SK-N-SH treated with all-trans-retinoic acid at 6 μM for 48 hours (cell line): ENCODE measurements around the gene CHIC2.

Experiments used
- ATAC-seq: fragments of 200-7000 bp; cut with Tn5 transposase; 3 replicates; pipeline ENCODE4 v1.9.1; 2020; ENCODE audit warnings: mild to moderate bottlenecking, moderate library complexity
- ARNTL ChIP-seq: fragments of 450-650 bp; formaldehyde crosslinking; IDR thresholded peaks from 2 replicates; pipeline ENCODE4 v1.5.0; 2020; ENCODE audit warnings: low read depth, mild to moderate bottlenecking, moderate library complexity, borderline replicate concordance
- BACH2 ChIP-seq: fragments of 250-450 bp; sonication (Bioruptor Pico); IDR thresholded peaks from 2 replicates; pipeline ENCODE4 v1.9.0; 2021; ENCODE audit warnings: mild to moderate bottlenecking, borderline replicate concordance
- CSDC2 ChIP-seq: fragments of 250-450 bp; sonication (Bioruptor Pico); IDR thresholded peaks from 2 replicates; pipeline ENCODE4 v1.5.0; 2020; ENCODE audit warnings: mild to moderate bottlenecking, moderate library complexity
- ESRRG ChIP-seq: fragments of 250-450 bp; sonication (Bioruptor Pico); IDR thresholded peaks from 2 replicates; pipeline ENCODE4 v1.6.1; 2021; ENCODE audit warnings: mild to moderate bottlenecking
- GLIS3 ChIP-seq: fragments of 250-450 bp; sonication (Bioruptor Pico); IDR thresholded peaks from 2 replicates; pipeline ENCODE4 v1.5.0; 2020; ENCODE audit warnings: mild to moderate bottlenecking, moderate library complexity
- ISL1 ChIP-seq: fragments of 250-450 bp; sonication (Bioruptor Pico); IDR thresholded peaks from 2 replicates; pipeline ENCODE4 v2.1.2; 2022; ENCODE audit warnings: mild to moderate bottlenecking, moderate library complexity
- OSR1 ChIP-seq: fragments of 250-450 bp; sonication (Bioruptor Pico); IDR thresholded peaks from 2 replicates; pipeline ENCODE4 v1.8.0; 2022; ENCODE audit warnings: moderate library complexity, mild to moderate bottlenecking, inconsistent platforms
- RARB ChIP-seq: fragments of 250-450 bp; sonication (Bioruptor Pico); IDR thresholded peaks from 2 replicates; pipeline ENCODE4 v1.8.0; 2021; ENCODE audit warnings: mild to moderate bottlenecking, moderate library complexity
- SNAI2 ChIP-seq: fragments of 250-450 bp; sonication (Bioruptor Pico); IDR thresholded peaks from 2 replicates; pipeline ENCODE4 v1.5.0; 2020; ENCODE audit warnings: mild to moderate bottlenecking, moderate library complexity
- TCF4 ChIP-seq: fragments of 250-450 bp; sonication (Bioruptor Pico); IDR thresholded peaks from 2 replicates; pipeline ENCODE4 v1.8.0; 2021; ENCODE audit warnings: mild to moderate bottlenecking, moderate library complexity, borderline replicate concordance
- TOX ChIP-seq: fragments of 250-450 bp; sonication (Bioruptor Pico); IDR thresholded peaks from 2 replicates; pipeline ENCODE4 v1.8.0; 2021; ENCODE audit warnings: mild to moderate bottlenecking, moderate library complexity, borderline replicate concordance
- ZC3H10 ChIP-seq: fragments of 250-450 bp; sonication (Bioruptor Pico); IDR thresholded peaks from 2 replicates; pipeline ENCODE4 v1.5.1; 2021; ENCODE audit warnings: mild to moderate bottlenecking, moderate library complexity
- ZFP3 ChIP-seq: fragments of 250-450 bp; sonication (Bioruptor Pico); IDR thresholded peaks from 2 replicates; pipeline ENCODE4 v1.5.0; 2020; ENCODE audit warnings: mild to moderate bottlenecking, moderate library complexity
- ZFP30 ChIP-seq: fragments of 450-650 bp; formaldehyde crosslinking; IDR thresholded peaks from 2 replicates; pipeline ENCODE4 v1.5.0; 2022; ENCODE audit warnings: mild to moderate bottlenecking, moderate library complexity
- ZNF565 ChIP-seq: fragments of 450-650 bp; formaldehyde crosslinking; conservative IDR thresholded peaks from 2 replicates; pipeline ENCODE4 v1.5.0; 2020; ENCODE audit warnings: low read depth, mild to moderate bottlenecking, moderate library complexity
- ZNF70 ChIP-seq: fragments of 450-650 bp; formaldehyde crosslinking; IDR thresholded peaks from 2 replicates; pipeline ENCODE4 v1.5.0; 2020; ENCODE audit warnings: mild to moderate bottlenecking, moderate library complexity
- ZNF8 ChIP-seq: fragments of 450-650 bp; formaldehyde crosslinking; IDR thresholded peaks from 2 replicates; pipeline ENCODE4 v1.5.0; 2020; ENCODE audit warnings: mild to moderate bottlenecking, moderate library complexity
- TF ChIP-seq, protein P1 (sequence below): fragments of 250-450 bp; sonication (Bioruptor Pico); IDR thresholded peaks from 2 replicates; pipeline ENCODE4 v1.8.0; 2021; ENCODE audit warnings: low read depth, mild to moderate bottlenecking, moderate library complexity, borderline replicate concordance
- TF ChIP-seq, protein P2 (sequence below): fragments of 250-450 bp; sonication (Bioruptor Pico); IDR thresholded peaks from 2 replicates; pipeline ENCODE4 v1.5.1; 2021; ENCODE audit warnings: mild to moderate bottlenecking, moderate library complexity
- TF ChIP-seq, protein P3 (sequence below): fragments of 250-450 bp; sonication (Bioruptor Pico); IDR thresholded peaks from 2 replicates; pipeline ENCODE4 v1.8.0; 2020; ENCODE audit warnings: mild to moderate bottlenecking, moderate library complexity, borderline replicate concordance
- TF ChIP-seq, protein P4 (sequence below): fragments of 250-450 bp; sonication (Bioruptor Pico); IDR thresholded peaks from 2 replicates; pipeline ENCODE4 v1.5.0; 2020; ENCODE audit warnings: mild to moderate bottlenecking, moderate library complexity
- TF ChIP-seq, protein P5 (sequence below): fragments of 250-450 bp; sonication (Bioruptor Pico); IDR thresholded peaks from 2 replicates; pipeline ENCODE4 v1.5.1; 2020; ENCODE audit warnings: low read depth, mild to moderate bottlenecking, moderate library complexity

The CHIC2 gene

DNA sequence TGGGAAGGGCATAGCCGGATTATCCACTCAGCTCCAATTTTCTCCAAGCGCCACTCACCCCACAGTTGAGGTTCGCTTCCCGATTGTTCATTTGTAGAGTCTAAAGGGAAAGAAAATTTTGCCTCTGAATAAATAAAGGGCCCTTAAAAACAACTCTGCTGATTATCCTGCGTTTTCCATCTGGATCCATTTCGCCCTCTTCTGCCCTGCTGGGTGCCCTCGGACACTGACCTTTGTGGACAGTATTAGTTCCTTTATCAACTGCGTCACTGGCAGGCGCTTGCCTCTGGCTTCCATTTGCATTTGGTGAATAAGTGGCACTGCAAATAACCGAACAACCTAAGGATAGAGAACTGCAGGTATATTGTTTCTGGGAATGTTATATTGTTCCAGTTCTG lies 45.6 kb upstream of the CHIC2 start:
- no peak for TF ChIP-seq ZNF565 (CRISPR knock-in tag)
- no peak for TF ChIP-seq ZC3H10 (CRISPR knock-in tag)
- TF ChIP-seq BACH2 (CRISPR knock-in tag): no peak
- TF ChIP-seq ZNF70: no peak
- TF ChIP-seq ZNF8 (CRISPR knock-in tag): no peak
- TF ChIP-seq TOX (CRISPR knock-in tag): no peak
- no peak for TF ChIP-seq TCF4 (CRISPR knock-in tag)
- TF ChIP-seq, protein P1, sequence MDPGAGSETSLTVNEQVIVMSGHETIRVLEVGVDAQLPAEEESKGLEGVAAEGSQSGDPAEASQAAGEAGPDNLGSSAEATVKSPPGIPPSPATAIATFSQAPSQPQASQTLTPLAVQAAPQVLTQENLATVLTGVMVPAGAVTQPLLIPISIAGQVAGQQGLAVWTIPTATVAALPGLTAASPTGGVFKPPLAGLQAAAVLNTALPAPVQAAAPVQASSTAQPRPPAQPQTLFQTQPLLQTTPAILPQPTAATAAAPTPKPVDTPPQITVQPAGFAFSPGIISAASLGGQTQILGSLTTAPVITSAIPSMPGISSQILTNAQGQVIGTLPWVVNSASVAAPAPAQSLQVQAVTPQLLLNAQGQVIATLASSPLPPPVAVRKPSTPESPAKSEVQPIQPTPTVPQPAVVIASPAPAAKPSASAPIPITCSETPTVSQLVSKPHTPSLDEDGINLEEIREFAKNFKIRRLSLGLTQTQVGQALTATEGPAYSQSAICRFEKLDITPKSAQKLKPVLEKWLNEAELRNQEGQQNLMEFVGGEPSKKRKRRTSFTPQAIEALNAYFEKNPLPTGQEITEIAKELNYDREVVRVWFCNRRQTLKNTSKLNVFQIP: no peak
- no peak for TF ChIP-seq ISL1
- TF ChIP-seq ZFP3 (CRISPR knock-in tag): no peak
- no peak for TF ChIP-seq GLIS3 (CRISPR knock-in tag)
- TF ChIP-seq OSR1: no peak
- TF ChIP-seq, protein P2, sequence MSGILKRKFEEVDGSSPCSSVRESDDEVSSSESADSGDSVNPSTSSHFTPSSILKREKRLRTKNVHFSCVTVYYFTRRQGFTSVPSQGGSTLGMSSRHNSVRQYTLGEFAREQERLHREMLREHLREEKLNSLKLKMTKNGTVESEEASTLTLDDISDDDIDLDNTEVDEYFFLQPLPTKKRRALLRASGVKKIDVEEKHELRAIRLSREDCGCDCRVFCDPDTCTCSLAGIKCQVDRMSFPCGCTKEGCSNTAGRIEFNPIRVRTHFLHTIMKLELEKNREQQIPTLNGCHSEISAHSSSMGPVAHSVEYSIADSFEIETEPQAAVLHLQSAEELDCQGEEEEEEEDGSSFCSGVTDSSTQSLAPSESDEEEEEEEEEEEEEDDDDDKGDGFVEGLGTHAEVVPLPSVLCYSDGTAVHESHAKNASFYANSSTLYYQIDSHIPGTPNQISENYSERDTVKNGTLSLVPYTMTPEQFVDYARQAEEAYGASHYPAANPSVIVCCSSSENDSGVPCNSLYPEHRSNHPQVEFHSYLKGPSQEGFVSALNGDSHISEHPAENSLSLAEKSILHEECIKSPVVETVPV (CRISPR knock-in tag): no peak
- no peak for ATAC-seq

GRCh38 chr4:54109241-54110018 lies 45.0 kb upstream of the CHIC2 start:
- no peak for ATAC-seq
- TF ChIP-seq RARB (no peak), CSDC2 (CRISPR knock-in tag) (no peak)
- TF ChIP-seq, protein P3, sequence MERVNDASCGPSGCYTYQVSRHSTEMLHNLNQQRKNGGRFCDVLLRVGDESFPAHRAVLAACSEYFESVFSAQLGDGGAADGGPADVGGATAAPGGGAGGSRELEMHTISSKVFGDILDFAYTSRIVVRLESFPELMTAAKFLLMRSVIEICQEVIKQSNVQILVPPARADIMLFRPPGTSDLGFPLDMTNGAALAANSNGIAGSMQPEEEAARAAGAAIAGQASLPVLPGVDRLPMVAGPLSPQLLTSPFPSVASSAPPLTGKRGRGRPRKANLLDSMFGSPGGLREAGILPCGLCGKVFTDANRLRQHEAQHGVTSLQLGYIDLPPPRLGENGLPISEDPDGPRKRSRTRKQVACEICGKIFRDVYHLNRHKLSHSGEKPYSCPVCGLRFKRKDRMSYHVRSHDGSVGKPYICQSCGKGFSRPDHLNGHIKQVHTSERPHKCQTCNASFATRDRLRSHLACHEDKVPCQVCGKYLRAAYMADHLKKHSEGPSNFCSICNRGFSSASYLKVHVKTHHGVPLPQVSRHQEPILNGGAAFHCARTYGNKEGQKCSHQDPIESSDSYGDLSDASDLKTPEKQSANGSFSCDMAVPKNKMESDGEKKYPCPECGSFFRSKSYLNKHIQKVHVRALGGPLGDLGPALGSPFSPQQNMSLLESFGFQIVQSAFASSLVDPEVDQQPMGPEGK (CRISPR knock-in tag): no peak

DNA sequence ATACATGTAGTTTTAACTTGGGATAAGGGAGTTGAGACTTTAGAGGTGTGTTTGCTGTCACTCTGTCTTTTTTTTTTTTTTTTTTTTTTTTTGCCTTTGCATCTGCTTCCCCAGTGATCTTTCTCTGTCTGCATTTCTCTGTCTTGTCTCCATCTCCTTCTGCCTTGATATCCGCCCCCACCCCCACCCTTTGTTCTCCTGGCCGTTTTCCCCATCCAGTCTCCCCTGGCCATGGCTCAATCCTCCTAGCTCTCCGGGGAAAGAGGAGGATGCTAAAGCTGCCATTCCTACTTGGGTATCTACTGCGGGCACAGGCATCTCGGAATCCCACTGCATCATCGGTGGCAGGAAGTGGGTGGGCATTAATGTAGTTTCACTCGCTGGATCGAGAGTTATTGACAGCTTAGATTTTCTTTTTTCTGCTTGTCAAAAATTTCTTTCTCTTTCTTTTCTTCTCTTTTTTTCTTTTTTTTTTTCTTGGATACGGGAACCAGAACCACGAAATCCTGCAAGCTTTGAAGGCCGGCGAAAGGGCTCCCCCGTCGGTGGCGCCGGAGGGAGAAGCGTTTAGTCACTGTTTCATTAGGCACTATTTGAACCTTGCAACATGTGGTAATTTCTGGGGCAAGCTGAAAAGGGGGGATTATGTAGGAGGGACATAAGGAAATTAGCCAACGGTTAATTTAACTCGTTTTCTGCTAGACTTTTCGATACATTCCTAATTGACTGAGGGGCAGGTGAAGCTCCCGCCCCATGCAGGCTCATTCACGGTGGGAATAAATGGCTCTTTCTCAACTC lies 43.7 kb upstream of the CHIC2 start:
- TF ChIP-seq RARB (no peak), ARNTL (CRISPR knock-in tag) (no peak), ZNF70 (no peak), TCF4 (CRISPR knock-in tag) (no peak), ESRRG (CRISPR knock-in tag) (no peak), ISL1 (no peak), BACH2 (CRISPR knock-in tag) (no peak), ZFP3 (CRISPR knock-in tag) (no peak), ZC3H10 (CRISPR knock-in tag) (no peak), SNAI2 (CRISPR knock-in tag) (no peak), GLIS3 (CRISPR knock-in tag) (no peak), ZNF565 (CRISPR knock-in tag) (no peak), OSR1 (no peak), CSDC2 (CRISPR knock-in tag) (no peak), ZFP30 (CRISPR knock-in tag) (no peak)
- TF ChIP-seq, protein P4, sequence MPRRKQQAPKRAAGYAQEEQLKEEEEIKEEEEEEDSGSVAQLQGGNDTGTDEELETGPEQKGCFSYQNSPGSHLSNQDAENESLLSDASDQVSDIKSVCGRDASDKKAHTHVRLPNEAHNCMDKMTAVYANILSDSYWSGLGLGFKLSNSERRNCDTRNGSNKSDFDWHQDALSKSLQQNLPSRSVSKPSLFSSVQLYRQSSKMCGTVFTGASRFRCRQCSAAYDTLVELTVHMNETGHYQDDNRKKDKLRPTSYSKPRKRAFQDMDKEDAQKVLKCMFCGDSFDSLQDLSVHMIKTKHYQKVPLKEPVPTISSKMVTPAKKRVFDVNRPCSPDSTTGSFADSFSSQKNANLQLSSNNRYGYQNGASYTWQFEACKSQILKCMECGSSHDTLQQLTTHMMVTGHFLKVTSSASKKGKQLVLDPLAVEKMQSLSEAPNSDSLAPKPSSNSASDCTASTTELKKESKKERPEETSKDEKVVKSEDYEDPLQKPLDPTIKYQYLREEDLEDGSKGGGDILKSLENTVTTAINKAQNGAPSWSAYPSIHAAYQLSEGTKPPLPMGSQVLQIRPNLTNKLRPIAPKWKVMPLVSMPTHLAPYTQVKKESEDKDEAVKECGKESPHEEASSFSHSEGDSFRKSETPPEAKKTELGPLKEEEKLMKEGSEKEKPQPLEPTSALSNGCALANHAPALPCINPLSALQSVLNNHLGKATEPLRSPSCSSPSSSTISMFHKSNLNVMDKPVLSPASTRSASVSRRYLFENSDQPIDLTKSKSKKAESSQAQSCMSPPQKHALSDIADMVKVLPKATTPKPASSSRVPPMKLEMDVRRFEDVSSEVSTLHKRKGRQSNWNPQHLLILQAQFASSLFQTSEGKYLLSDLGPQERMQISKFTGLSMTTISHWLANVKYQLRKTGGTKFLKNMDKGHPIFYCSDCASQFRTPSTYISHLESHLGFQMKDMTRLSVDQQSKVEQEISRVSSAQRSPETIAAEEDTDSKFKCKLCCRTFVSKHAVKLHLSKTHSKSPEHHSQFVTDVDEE (CRISPR knock-in tag): no peak
- TF ChIP-seq, protein P3 (CRISPR knock-in tag): no peak
- TF ChIP-seq, protein P1: no peak
- TF ChIP-seq, protein P5, sequence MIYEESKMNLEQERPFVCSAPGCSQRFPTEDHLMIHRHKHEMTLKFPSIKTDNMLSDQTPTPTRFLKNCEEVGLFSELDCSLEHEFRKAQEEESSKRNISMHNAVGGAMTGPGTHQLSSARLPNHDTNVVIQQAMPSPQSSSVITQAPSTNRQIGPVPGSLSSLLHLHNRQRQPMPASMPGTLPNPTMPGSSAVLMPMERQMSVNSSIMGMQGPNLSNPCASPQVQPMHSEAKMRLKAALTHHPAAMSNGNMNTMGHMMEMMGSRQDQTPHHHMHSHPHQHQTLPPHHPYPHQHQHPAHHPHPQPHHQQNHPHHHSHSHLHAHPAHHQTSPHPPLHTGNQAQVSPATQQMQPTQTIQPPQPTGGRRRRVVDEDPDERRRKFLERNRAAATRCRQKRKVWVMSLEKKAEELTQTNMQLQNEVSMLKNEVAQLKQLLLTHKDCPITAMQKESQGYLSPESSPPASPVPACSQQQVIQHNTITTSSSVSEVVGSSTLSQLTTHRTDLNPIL (CRISPR knock-in tag): no peak
- ATAC-seq: no peak
